Measurements from ENCODE around the gene UBAC2.

DNA sequence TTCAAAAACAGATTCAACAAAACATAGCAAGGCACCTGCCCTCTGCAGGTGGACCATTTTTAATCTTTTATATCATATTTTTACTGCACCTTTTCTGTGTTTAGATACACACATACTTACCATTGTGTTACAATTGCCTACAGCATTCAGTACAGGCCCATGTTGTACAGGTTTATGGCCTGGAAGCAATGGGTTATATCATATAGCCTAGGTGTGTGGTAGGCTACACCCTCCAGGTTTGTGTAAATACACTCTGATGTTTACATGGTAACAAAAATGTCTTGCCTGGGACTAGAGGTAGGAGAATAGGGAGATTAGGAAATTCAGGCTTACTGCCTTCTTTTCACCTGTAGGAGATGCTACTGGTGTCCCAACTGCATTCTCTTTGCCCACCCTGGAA is 8.2 kb upstream of the UBAC2 start:
- no peak for TF ChIP-seq CTCF (conservative IDR thresholded peaks at IDR 0.05 in 1 of 2, IDR thresholded peaks at IDR 0.05 in 1 of 2; ENCODE audit: low read depth in 1 of 2, low read length in 2 of 2)
- no peak for TF ChIP-seq EZH2 (IDR thresholded peaks at IDR 0.05; ENCODE audit: low read length, missing control alignments)

Data from fibroblast of lung (primary cell).